Measurements from ENCODE around the gene MAP3K19. TPM values are rescaled to one million over a fixed set of nuclear protein-coding genes. Genes with fewer than 3 reads are reported as not detected.
A peak's percentile ranks its signal among the peaks of the same experiment; 100 is the strongest.

Gene MAP3K19
- total and polyA plus RNA-seq, 2 of the 8 experiments (the other 6 are each of a cell fraction or from before 2014, with no cell fraction given) = not detected

DNA sequence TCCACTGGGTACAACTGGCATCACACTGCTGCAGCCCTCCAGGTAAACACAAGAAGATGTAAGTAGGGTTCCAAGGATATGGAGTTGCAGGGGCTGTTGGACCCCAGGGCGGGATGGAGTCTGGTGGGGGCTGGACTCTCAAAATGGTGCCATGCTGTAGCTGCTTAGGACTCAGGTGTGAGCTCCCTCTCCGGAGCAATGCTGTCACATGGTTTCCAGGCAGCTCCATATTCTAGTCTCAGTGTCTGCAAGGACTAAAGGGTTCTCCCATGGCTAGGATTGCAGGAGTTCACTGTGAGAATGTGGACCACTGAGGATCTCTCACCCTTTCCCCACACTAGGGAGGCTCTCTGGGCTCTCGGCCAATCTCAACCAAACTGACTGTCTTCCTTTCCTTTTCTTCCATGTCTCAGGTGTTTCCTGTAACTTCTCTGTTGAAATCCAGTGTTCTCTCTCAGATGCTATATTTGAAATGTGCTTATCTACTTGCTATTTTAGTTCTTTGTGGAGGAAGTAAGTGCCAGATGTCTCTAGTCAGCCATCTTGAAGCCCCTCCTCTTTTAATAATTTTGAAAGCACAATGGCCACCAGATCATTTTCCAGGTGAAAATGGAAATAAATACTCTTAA is 71.1 kb downstream of the MAP3K19 start:
- no peak overlapping the region for H3K4me3 ChIP-seq (ENCODE audit: extremely low read depth in 1 of 4, insufficient read depth in 2 of 4, low read depth in 3 of 4, low read length in 4 of 4)
- no peak overlapping the region for H3K14ac ChIP-seq (ENCODE audit: insufficient read length)
- H3K9me3 ChIP-seq (ENCODE audit: insufficient read depth in 2 of 2, low read depth in 1 of 2, low read length in 1 of 2) = no peaks in the 10 kb centered on the region; a peak in 2 of 4 replicates
- H3K9ac ChIP-seq (replicated peaks in 1 of 4; ENCODE audit: extremely low read depth in 1 of 4, low read depth in 3 of 4, low read length in 3 of 4) = no peak overlapping the region
- no peak overlapping the region for H2BK12ac ChIP-seq (ENCODE audit: low read depth, low read length)
- POLR2A ChIA-PET (ENCODE audit: partially characterized antibody) = no interaction called here
- H2BK120ac ChIP-seq (replicated peaks; ENCODE audit: low read depth, low read length) = no peak overlapping the region
- no peak overlapping the region for H2BK15ac ChIP-seq (ENCODE audit: low read length)
- no peaks in the 10 kb centered on the region for H3K23me2 ChIP-seq (ENCODE audit: low read depth, low read length)
- no peak overlapping the region for H3K56ac ChIP-seq (replicated peaks; ENCODE audit: insufficient read length, low read depth, low read length)
- H3K79me1 ChIP-seq (ENCODE audit: low read depth, low read length) = no peaks in the 10 kb centered on the region
- H3K4me1 ChIP-seq (replicated peaks in 1 of 4; ENCODE audit: control insufficient read depth in 3 of 4, insufficient read depth in 4 of 4, low read length in 3 of 4) = no peaks in the 10 kb centered on the region
- H2BK5ac ChIP-seq (ENCODE audit: low read depth, low read length) = no peak overlapping the region
- peak overlapping the region; percentile 39; the same call in 1 of the 2 replicates for H2AFZ ChIP-seq (ENCODE audit: low read length)
- H3K23ac ChIP-seq (ENCODE audit: insufficient read length) = no peak overlapping the region
- H4K5ac ChIP-seq (ENCODE audit: insufficient read length, low read depth, low read length) = no peak overlapping the region
- H3K36me3 ChIP-seq (ENCODE audit: control insufficient read depth in 2 of 4, insufficient read depth in 4 of 4, low read length in 3 of 4) = no peaks in the 10 kb centered on the region
- no peak overlapping the region for H2BK20ac ChIP-seq (ENCODE audit: low read length)
- no peak overlapping the region for H4K91ac ChIP-seq (replicated peaks; ENCODE audit: insufficient read length, low read length)
- H3K27ac ChIP-seq (ENCODE audit: low read depth, low read length) = no peak overlapping the region
- no peak overlapping the region for H3K18ac ChIP-seq (ENCODE audit: extremely low read depth, low read length)
- H4K20me1 ChIP-seq (replicated peaks in 1 of 2; ENCODE audit: control insufficient read depth in 1 of 2, insufficient read depth in 2 of 2, low read length in 2 of 2) = no peaks in the 10 kb centered on the region
- H3K4ac ChIP-seq (replicated peaks; ENCODE audit: insufficient read length, low read depth, low read length) = no peak overlapping the region
- no peak overlapping the region for H3K4me2 ChIP-seq (ENCODE audit: insufficient read depth in 1 of 2, low read depth in 2 of 2, low read length in 2 of 2)
- no peaks in the 10 kb centered on the region for H3K79me2 ChIP-seq (ENCODE audit: control insufficient read depth in 1 of 2, insufficient read depth in 2 of 2, low read length in 2 of 2)
- DNase-seq (ENCODE audit: low read depth in 1 of 2, low spot score in 2 of 2) = no peak
- CTCF ChIA-PET (ENCODE audit: partially characterized antibody) = interaction anchor here (0.6 to 2.8 kb wide), 3 partner anchors 13 to 65 kb away, joined by 3 to 14 read pairs (median 3); no protein-coding TSS in a partner anchor
- peak overlapping the region; percentile 51; the same call in 1 of the 2 replicates for H4K8ac ChIP-seq (ENCODE audit: extremely low read depth, insufficient read depth, low read length)
- H3K27me3 ChIP-seq (replicated peaks in 1 of 4; ENCODE audit: control insufficient read depth in 3 of 4, extremely low read depth in 1 of 4, insufficient read depth in 3 of 4, low read length in 3 of 4) = no peaks in the 10 kb centered on the region
- 83% methylated on average over 3 of the region's 3 CpGs; no CpG with 5 or more reads in 1 of the 2 experiments for WGBS, 2 experiments (ENCODE audit: extremely low coverage in 1 of 2, insufficient coverage in 1 of 2, insufficient read length in 1 of 2, insufficient replicate concordance in 2 of 2, low coverage in 1 of 2, low lambda C conversion rate in 2 of 2, missing lambda C conversion rate in 1 of 2)
- H2AK5ac ChIP-seq (ENCODE audit: low read depth, low read length) = no peak overlapping the region
- no peak for FAIRE-seq
- no peak for TF ChIP-seq EGR1 (IDR thresholded peaks at IDR 0.05; ENCODE audit: borderline replicate concordance, low read depth, low read length)
- no peak for TF ChIP-seq RAD21 (IDR thresholded peaks at IDR 0.05 in 1 of 2, conservative IDR thresholded peaks at IDR 0.05 in 1 of 2; ENCODE audit: low read depth in 2 of 2, low read length in 2 of 2)
- TF ChIP-seq CHD2 (IDR thresholded peaks at IDR 0.05; ENCODE audit: low read length) = no peak
- no peak for TF ChIP-seq RXRA (IDR thresholded peaks at IDR 0.05; ENCODE audit: insufficient read depth, low read depth, low read length)
- TF ChIP-seq RBBP5 (IDR thresholded peaks at IDR 0.05; ENCODE audit: borderline replicate concordance, low read depth, low read length) = no peak
- no peak for TF ChIP-seq SAP30 (IDR thresholded peaks at IDR 0.05; ENCODE audit: insufficient read depth, insufficient replicate concordance, low read length)
- TF ChIP-seq, protein P1, sequence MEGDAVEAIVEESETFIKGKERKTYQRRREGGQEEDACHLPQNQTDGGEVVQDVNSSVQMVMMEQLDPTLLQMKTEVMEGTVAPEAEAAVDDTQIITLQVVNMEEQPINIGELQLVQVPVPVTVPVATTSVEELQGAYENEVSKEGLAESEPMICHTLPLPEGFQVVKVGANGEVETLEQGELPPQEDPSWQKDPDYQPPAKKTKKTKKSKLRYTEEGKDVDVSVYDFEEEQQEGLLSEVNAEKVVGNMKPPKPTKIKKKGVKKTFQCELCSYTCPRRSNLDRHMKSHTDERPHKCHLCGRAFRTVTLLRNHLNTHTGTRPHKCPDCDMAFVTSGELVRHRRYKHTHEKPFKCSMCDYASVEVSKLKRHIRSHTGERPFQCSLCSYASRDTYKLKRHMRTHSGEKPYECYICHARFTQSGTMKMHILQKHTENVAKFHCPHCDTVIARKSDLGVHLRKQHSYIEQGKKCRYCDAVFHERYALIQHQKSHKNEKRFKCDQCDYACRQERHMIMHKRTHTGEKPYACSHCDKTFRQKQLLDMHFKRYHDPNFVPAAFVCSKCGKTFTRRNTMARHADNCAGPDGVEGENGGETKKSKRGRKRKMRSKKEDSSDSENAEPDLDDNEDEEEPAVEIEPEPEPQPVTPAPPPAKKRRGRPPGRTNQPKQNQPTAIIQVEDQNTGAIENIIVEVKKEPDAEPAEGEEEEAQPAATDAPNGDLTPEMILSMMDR (IDR thresholded peaks at IDR 0.05; ENCODE audit: control extremely low read depth in 1 of 3, insufficient read depth in 1 of 3, low read depth in 1 of 3, low read length in 3 of 3) = no peak
- TF ChIP-seq POLR2AphosphoS5 (IDR thresholded peaks at IDR 0.05; ENCODE audit: low read depth, low read length) = no peak
- no peak for TF ChIP-seq BCL11A (IDR thresholded peaks at IDR 0.05; ENCODE audit: low read depth in 2 of 2, low read length in 2 of 2)
- TF ChIP-seq CHD1 (IDR thresholded peaks at IDR 0.05; ENCODE audit: low read depth, low read length) = no peak
- TF ChIP-seq SP2 (IDR thresholded peaks at IDR 0.05; ENCODE audit: low read length) = no peak

All from H1 (cell line).